Measurements from ENCODE around the gene ZNF605.

GRCh38 chr12:132940071-132940719, 15.9 kb downstream of the ZNF605 start:
- no peak for TF ChIP-seq CTCF (IDR thresholded peaks at IDR 0.05)
- TF ChIP-seq POLR2AphosphoS5 (IDR thresholded peaks at IDR 0.05) = no peak
- no peak for TF ChIP-seq POLR2A (IDR thresholded peaks at IDR 0.05)

Measured in prostate gland (tissue), 2 donors.